Sigmoid colon (tissue), 7 donors: ENCODE measurements around the gene SLIT1. TPM values are rescaled to one million over a fixed set of nuclear protein-coding genes. Genes with fewer than 3 reads are reported as not detected.

Experiments
- DNase-seq: peaks from one replicate; pipeline ENCODE4 v3.0.0-alpha.2; 2019
- H3K27ac ChIP-seq, 4 donors: fragments of 200-600 bp; sonication (generic); one replicate each; pipeline ENCODE4 v1.5.1; 2016 to 2019; ENCODE audit warnings: mild to moderate bottlenecking in 1 of 4
- H3K27me3 ChIP-seq, 3 donors: fragments of 200-600 bp; sonication (generic); one replicate each; pipeline ENCODE4 v1.5.1; 2019; ENCODE audit warnings: mild to moderate bottlenecking in 1 of 3
- H3K36me3 ChIP-seq, 4 donors: fragments of 200-600 bp; sonication (generic); one replicate each; pipeline ENCODE4 v1.5.1; 2016 to 2019
- H3K4me1 ChIP-seq, 4 donors: fragments of 200-600 bp; sonication (generic); one replicate each; pipeline ENCODE4 v1.5.1; 2017 to 2019
- H3K4me3 ChIP-seq, 4 donors: fragments of 200-600 bp; sonication (generic); one replicate each; pipeline ENCODE4 v1.5.1; 2017 to 2019; ENCODE audit warnings: mild to moderate bottlenecking in 2 of 4, moderate library complexity in 1 of 4
- H3K9me3 ChIP-seq, 4 donors: fragments of 200-600 bp in 3 of 4; sonication (generic) in 3 of 4; one replicate each; pipeline versions ENCODE4 v1.5.1 to v1.6.1; 2013 to 2019
- CTCF ChIP-seq, 4 experiments: fragments of 450-650 bp in 3 of 4; fragments of 200-600 bp in 1 of 4; IDR thresholded peaks; one replicate each; pipeline ENCODE4 v1.5.1; 2016 to 2019; ENCODE audit warnings: antibody characterized with exemption in 4 of 4, mild to moderate bottlenecking in 3 of 4, moderate library complexity in 2 of 4
- EP300 ChIP-seq, 4 donors: sonication (generic); formaldehyde crosslinking; IDR thresholded peaks; one replicate each; pipeline ENCODE4 v1.6.1; 2017; ENCODE audit warnings: antibody characterized with exemption in 4 of 4
- POLR2A ChIP-seq, 2 donors: fragments of 450-650 bp; IDR thresholded peaks; one replicate each; pipeline ENCODE4 v1.6.1; 2016; ENCODE audit warnings: antibody characterized with exemption in 2 of 2, mild to moderate bottlenecking in 2 of 2, moderate library complexity in 2 of 2
- POLR2AphosphoS5 ChIP-seq, 4 donors: sonication (generic); formaldehyde crosslinking; IDR thresholded peaks; one replicate each; pipeline ENCODE4 v1.6.1; 2017; ENCODE audit warnings: antibody characterized with exemption in 4 of 4
- WGBS, 2 donors: extraction: QIAGEN DNeasy Blood & Tissue Kit; methylation state at CpG; one replicate each; pipeline ENCODE4 v1.1.7; 2013; 5-methylcytosine and 5-hydroxymethylcytosine counted together
- intact Hi-C: fragments of 100-400 bp; cut with DNase I; formaldehyde crosslinking; loops from one replicate; pipeline ENCODE4 v1.15.1; 2023
- polyA plus RNA-seq, 3 donors: library from polyadenylated mRNA; stranded (reverse); fragments of 200-250 nt; gene quantifications; one replicate each; pipeline ENCODE4 v1.2.3, GENCODE V29; 2013
- total RNA-seq, 4 donors: library from RNA; depleted of rRNA; stranded (reverse); fragments of >200 nt; gene quantifications; one replicate each; pipeline ENCODE4 v1.1.0, GENCODE V29; 2016
- donor health status: healthy with polysubstance abuse.
- donor health status: Bipolar disorder and iron deficiency.
- donor health status: healthy.

The SLIT1 gene
- total and polyA plus RNA-seq, 7 donors, result under 0.01 to 1.4 (median 0.58) TPM; not detected in 1

GRCh38 chr10:96959733-96960132, 226.0 kb downstream of the SLIT1 start:
- Histone ChIP-seq H3K36me3 (peaks cover 0 to 25% (median 8%) of the 10 kb centered on the region in 4 donors), H3K27me3 (no peaks in the 10 kb centered on the region), H3K27ac (no peak overlapping the region), H3K4me1 (peaks cover 0 to 9% (median 3%) of the 10 kb centered on the region in 4 donors), H3K4me3 (no peak overlapping the region), H3K9me3 (no peaks in the 10 kb centered on the region)
- TF ChIP-seq CTCF (IDR thresholded peaks at IDR 0.05) (no peak), EP300 (IDR thresholded peaks at IDR 0.05) (no peak), POLR2AphosphoS5 (IDR thresholded peaks at IDR 0.05) (no peak), POLR2A (IDR thresholded peaks at IDR 0.05) (no peak)
- intact Hi-C loops, result no loop called here
- 18 to 64% methylated on average over 1 of the region's 1 CpG for WGBS, 2 donors
- no peak for DNase-seq

GRCh38 chr10:96958071-96958470, 227.7 kb downstream of the SLIT1 start:
- no peak for DNase-seq
- intact Hi-C loops, result no loop called here
- 96 to 97% methylated on average over 2 of the region's 2 CpGs for WGBS, 2 donors
- no peak overlapping the region for H3K4me3 ChIP-seq
- H3K36me3 ChIP-seq, result peaks cover 0 to 25% (median 8%) of the 10 kb centered on the region in 4 donors
- no peaks in the 10 kb centered on the region for H3K27me3 ChIP-seq
- TF ChIP-seq CTCF (IDR thresholded peaks at IDR 0.05) (no peak), POLR2A (IDR thresholded peaks at IDR 0.05) (no peak), POLR2AphosphoS5 (IDR thresholded peaks at IDR 0.05) (no peak), EP300 (IDR thresholded peaks at IDR 0.05) (no peak)
- no peaks in the 10 kb centered on the region for H3K9me3 ChIP-seq
- peaks cover 0 to 7% (median 3%) of the 10 kb centered on the region in 4 donors for H3K4me1 ChIP-seq
- no peak overlapping the region for H3K27ac ChIP-seq

GRCh38 chr10:96955794-96956193, 230.0 kb downstream of the SLIT1 start:
- Histone ChIP-seq H3K27ac (no peak overlapping the region), H3K4me1 (no peaks in the 10 kb centered on the region), H3K9me3 (no peaks in the 10 kb centered on the region), H3K27me3 (no peaks in the 10 kb centered on the region), H3K36me3 (peaks cover 0 to 25% (median 8%) of the 10 kb centered on the region in 4 donors), H3K4me3 (no peak overlapping the region)
- 89 to 92% methylated on average over 4 of the region's 4 CpGs for WGBS, 2 donors
- intact Hi-C loops, result no loop called here
- DNase-seq, result no peak
- TF ChIP-seq CTCF (IDR thresholded peaks at IDR 0.05) (no peak), POLR2A (IDR thresholded peaks at IDR 0.05) (no peak), POLR2AphosphoS5 (IDR thresholded peaks at IDR 0.05) (no peak), EP300 (IDR thresholded peaks at IDR 0.05) (no peak)

GRCh38 chr10:96951954-96952353, 233.8 kb downstream of the SLIT1 start:
- TF ChIP-seq CTCF (IDR thresholded peaks at IDR 0.05) (no peak), EP300 (IDR thresholded peaks at IDR 0.05) (no peak), POLR2AphosphoS5 (IDR thresholded peaks at IDR 0.05) (no peak), POLR2A (IDR thresholded peaks at IDR 0.05) (no peak)
- no peak overlapping the region for H3K4me3 ChIP-seq
- DNase-seq, result no peak
- 91 to 95% methylated on average over 2 of the region's 2 CpGs for WGBS, 2 donors
- H3K27me3 ChIP-seq, result no peaks in the 10 kb centered on the region
- H3K36me3 ChIP-seq, result peaks cover 0 to 31% (median 8%) of the 10 kb centered on the region in 4 donors
- H3K4me1 ChIP-seq, result no peaks in the 10 kb centered on the region
- no peaks in the 10 kb centered on the region for H3K9me3 ChIP-seq
- no peak overlapping the region for H3K27ac ChIP-seq
- intact Hi-C loops, result no loop called here

- TF ChIP-seq CTCF (IDR thresholded peaks at IDR 0.05) (no peak), POLR2A (IDR thresholded peaks at IDR 0.05) (no peak), POLR2AphosphoS5 (IDR thresholded peaks at IDR 0.05) (no peak), EP300 (IDR thresholded peaks at IDR 0.05) (no peak)
- no peaks in the 10 kb centered on the region for H3K4me1 ChIP-seq
- H3K36me3 ChIP-seq, result peaks cover 0 to 12% (median 0%) of the 10 kb centered on the region in 4 donors
- DNase-seq, result no peak
- intact Hi-C loops, result no loop called here
- no peak overlapping the region for H3K4me3 ChIP-seq
- H3K9me3 ChIP-seq, result no peaks in the 10 kb centered on the region
- WGBS, 2 donors, result 92 to 95% methylated on average over 5 of the region's 5 CpGs
- no peak overlapping the region for H3K27ac ChIP-seq
- no peaks in the 10 kb centered on the region for H3K27me3 ChIP-seq
Observed at GRCh38 chr10:96949039-96949683, 236.6 kb downstream of the SLIT1 start.
